Prostate gland (tissue), 2 donors: Measurements from ENCODE around the gene ZBTB16.

ENCODE experiments used
- CTCF ChIP-seq, 4 experiments: fragments of 200-600 bp in 2 of 4; fragments of 450-650 bp in 2 of 4; sonication (generic) in 2 of 4; IDR thresholded peaks; 1 replicate in 3 of 4; 2 replicates in 1 of 4; pipeline ENCODE4 v1.5.1; 2016 to 2019; ENCODE audit warnings: antibody characterized with exemption in 4 of 4, mild to moderate bottlenecking in 2 of 4, moderate library complexity in 2 of 4
- POLR2A ChIP-seq: fragments of 450-650 bp; IDR thresholded peaks from one replicate; pipeline ENCODE4 v1.6.1; 2016; ENCODE audit warnings: antibody characterized with exemption, mild to moderate bottlenecking

- TF ChIP-seq CTCF (IDR thresholded peaks at IDR 0.05) (no peak), POLR2A (no peak)
Measured at GRCh38 chr11:114158421-114158820, 98.9 kb downstream of the ZBTB16 start.
